KMS-11 (cell line): ENCODE results near the gene DCHS2.

Experiments used
- H2AFZ ChIP-seq: fragments of 200-600 bp; sonication (generic); 2 replicates; pipeline ENCODE4 v1.6.1; 2016; ENCODE audit warnings: antibody characterized with exemption, mixed run types, low read depth
- H3K27ac ChIP-seq: fragments of 200-600 bp; sonication (generic); 2 replicates; pipeline ENCODE4 v1.6.1; 2016; ENCODE audit warnings: mild to moderate bottlenecking, mixed run types
- H3K27me3 ChIP-seq: fragments of 200-600 bp; sonication (generic); 2 replicates; pipeline ENCODE4 v1.6.1; 2017; ENCODE audit warnings: mild to moderate bottlenecking, low read depth, mixed run types, moderate library complexity; ENCODE audit not compliant: insufficient read depth
- H3K36me3 ChIP-seq: fragments of 200-600 bp; sonication (generic); 2 replicates; pipeline ENCODE4 v1.6.1; 2017; ENCODE audit warnings: mild to moderate bottlenecking, mixed run types; ENCODE audit not compliant: insufficient read depth
- H3K4me1 ChIP-seq: fragments of 200-600 bp; sonication (generic); 2 replicates; pipeline ENCODE4 v1.6.1; 2016; ENCODE audit warnings: mild to moderate bottlenecking, low read depth, mixed run types; ENCODE audit not compliant: poor library complexity, severe bottlenecking
- H3K4me2 ChIP-seq: fragments of 200-600 bp; sonication (generic); 2 replicates; pipeline ENCODE4 v1.7.0; 2016; ENCODE audit warnings: mild to moderate bottlenecking, mixed run types
- H3K4me3 ChIP-seq: fragments of 200-600 bp; sonication (generic); IDR thresholded peaks from 2 replicates; pipeline ENCODE4 v1.6.1; 2017; ENCODE audit warnings: low read depth, low read length, mixed read lengths; ENCODE audit not compliant: insufficient read depth
- H3K79me2 ChIP-seq: fragments of 200-600 bp; sonication (generic); 2 replicates; pipeline ENCODE4 v1.6.1; 2016; ENCODE audit warnings: low read depth, mixed run types; ENCODE audit not compliant: insufficient read depth
- H3K9ac ChIP-seq: fragments of 200-600 bp; sonication (generic); 2 replicates; pipeline ENCODE4 v1.6.1; 2016; ENCODE audit warnings: mild to moderate bottlenecking, mixed run types
- H4K20me1 ChIP-seq: fragments of 200-600 bp; sonication (generic); 2 replicates; pipeline ENCODE4 v1.6.1; 2016; ENCODE audit warnings: mild to moderate bottlenecking, mixed run types; ENCODE audit not compliant: insufficient read depth
- CTCF ChIP-seq: fragments of 200-600 bp; sonication (generic); conservative IDR thresholded peaks from 2 replicates; pipeline ENCODE4 v1.6.1; 2017; ENCODE audit warnings: low read depth, mild to moderate bottlenecking, antibody characterized with exemption, low read length, moderate library complexity, mixed read lengths

DCHS2 gene

GRCh38 chr4:154320521-154320920 lies 171.1 kb downstream of the DCHS2 start:
- Histone ChIP-seq H3K79me2 (no peaks in the 10 kb centered on the region), H3K36me3 (no peaks in the 10 kb centered on the region), H3K4me1 (no peaks in the 10 kb centered on the region), H3K27ac (no peak overlapping the region), H3K9ac (no peak overlapping the region), H4K20me1 (no peaks in the 10 kb centered on the region), H3K4me2 (no peak overlapping the region), H3K4me3 (no peak overlapping the region), H3K27me3 (no peaks in the 10 kb centered on the region), H2AFZ (no peak overlapping the region)
- TF ChIP-seq CTCF, result no peak

- no peak overlapping the region for H2AFZ ChIP-seq
- H3K4me1 ChIP-seq, result no peaks in the 10 kb centered on the region
- H3K4me2 ChIP-seq, result no peak overlapping the region
- TF ChIP-seq CTCF, result no peak
- no peak overlapping the region for H3K9ac ChIP-seq
- H3K36me3 ChIP-seq, result no peaks in the 10 kb centered on the region
- no peak overlapping the region for H3K27ac ChIP-seq
- H3K27me3 ChIP-seq, result no peaks in the 10 kb centered on the region
- no peaks in the 10 kb centered on the region for H3K79me2 ChIP-seq
- H4K20me1 ChIP-seq, result no peaks in the 10 kb centered on the region
- H3K4me3 ChIP-seq, result no peak overlapping the region
Measured at GRCh38 chr4:154319736-154320135, 171.9 kb downstream of the DCHS2 start.

DNA sequence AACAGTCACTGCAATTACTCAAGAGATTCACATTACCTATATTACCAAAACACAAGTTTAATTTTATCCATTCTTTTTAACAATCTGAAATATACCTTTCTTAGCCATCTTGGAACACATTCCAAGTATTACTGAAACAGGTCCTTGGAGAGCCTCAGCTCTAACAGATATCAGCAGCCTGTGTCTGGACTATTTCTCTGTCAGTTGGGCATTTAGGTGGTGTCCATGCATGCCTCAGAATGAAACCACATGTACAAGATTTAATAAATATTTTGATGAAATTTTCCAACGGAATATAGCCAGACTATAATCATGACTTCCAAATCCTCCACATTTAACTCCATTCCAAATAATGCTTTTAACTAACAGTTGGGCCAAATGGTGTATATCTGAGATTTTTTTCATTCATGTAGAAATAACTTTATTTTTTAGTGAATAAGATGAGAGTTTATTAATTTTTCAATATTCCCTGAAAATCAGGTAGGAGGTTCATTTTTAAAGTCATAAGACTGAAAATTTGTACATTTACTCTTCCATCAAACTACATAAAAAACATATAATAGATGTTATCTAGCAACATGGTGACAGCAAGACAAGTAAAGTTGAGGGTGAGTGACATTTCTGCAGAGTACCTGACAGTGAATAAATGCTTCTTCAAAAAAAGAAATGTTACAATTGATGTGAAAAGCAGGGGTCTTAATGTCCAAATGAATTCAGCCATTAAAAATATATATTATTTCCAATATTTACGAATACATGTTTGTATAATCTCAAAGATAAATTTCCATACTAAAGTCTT lies 174.2 kb downstream of the DCHS2 start:
- no peaks in the 10 kb centered on the region for H4K20me1 ChIP-seq
- H3K79me2 ChIP-seq, result no peaks in the 10 kb centered on the region
- no peak overlapping the region for H3K9ac ChIP-seq
- H3K27me3 ChIP-seq, result no peaks in the 10 kb centered on the region
- H2AFZ ChIP-seq, result no peak overlapping the region
- H3K4me2 ChIP-seq, result no peak overlapping the region
- H3K4me3 ChIP-seq, result no peak overlapping the region
- no peak for TF ChIP-seq CTCF
- no peaks in the 10 kb centered on the region for H3K4me1 ChIP-seq
- H3K27ac ChIP-seq, result no peak overlapping the region
- H3K36me3 ChIP-seq, result no peaks in the 10 kb centered on the region

DNA sequence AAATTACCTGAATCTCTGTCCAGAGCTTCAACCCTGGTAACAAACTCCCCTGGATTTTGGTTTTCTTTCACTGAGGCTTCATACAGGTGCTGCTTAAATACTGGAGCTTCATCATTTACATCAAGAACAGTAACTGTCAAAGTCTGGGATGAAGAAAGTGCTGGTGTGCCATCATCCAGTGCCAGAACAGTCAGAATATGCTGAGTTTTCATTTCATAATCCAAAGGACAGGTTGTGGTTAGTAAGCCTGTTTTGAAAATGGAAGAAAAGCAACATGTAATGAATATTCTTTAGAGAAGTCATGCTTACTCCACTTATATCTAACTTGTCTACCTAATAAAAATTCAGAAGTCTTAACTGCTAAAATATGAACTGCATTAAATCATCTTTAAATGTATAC lies 175.9 kb downstream of the DCHS2 start:
- no peaks in the 10 kb centered on the region for H3K4me1 ChIP-seq
- H3K27ac ChIP-seq, result no peak overlapping the region
- no peak for TF ChIP-seq CTCF
- H3K4me2 ChIP-seq, result no peak overlapping the region
- no peaks in the 10 kb centered on the region for H3K36me3 ChIP-seq
- H3K79me2 ChIP-seq, result no peaks in the 10 kb centered on the region
- no peak overlapping the region for H3K4me3 ChIP-seq
- H3K27me3 ChIP-seq, result no peaks in the 10 kb centered on the region
- no peaks in the 10 kb centered on the region for H4K20me1 ChIP-seq
- H3K9ac ChIP-seq, result no peak overlapping the region
- no peak overlapping the region for H2AFZ ChIP-seq
